CD4-positive, alpha-beta T cell (primary cell): ENCODE results near the gene ACOT8. TPM values are rescaled to one million over a fixed set of nuclear protein-coding genes. Genes with fewer than 3 reads are reported as not detected.

Experiments
- ATAC-seq: fragments of 200-7000 bp; cut with Tn5 transposase; one replicate; pipeline ENCODE4 v1.10.0; 2022; ENCODE audit warnings: mild to moderate bottlenecking; ENCODE audit not compliant: poor library complexity
- CTCF ChIA-PET: fragments of 350-600 bp; sonication (Branson Sonifier 250); formaldehyde crosslinking; loops from one replicate; lab custom pipeline; 2021; ENCODE audit warnings: antibody characterized with exemption, inconsistent platforms; lab: Charles Lee
- POLR2A ChIA-PET: fragments of 350-600 bp; sonication (Branson Sonifier 250); formaldehyde crosslinking; loops from one replicate; lab custom pipeline; 2021; ENCODE audit warnings: antibody characterized with exemption, inconsistent platforms; lab: Charles Lee
- DNase-seq, 14 experiments: peaks; one replicate each; pipeline ENCODE4 v3.0.0-alpha.2; 2013 to 2020; ENCODE audit warnings: mixed read lengths in 2 of 14
- H3K27ac ChIP-seq, 2 donors: one replicate each; pipeline versions ENCODE4 v1.5.1 to v1.7.0; 2013; ENCODE audit warnings: low read length in 2 of 2, low read depth in 1 of 2, mild to moderate bottlenecking in 1 of 2
- H3K27me3 ChIP-seq, 2 experiments: 1 replicate in 1 of 2; 2 replicates in 1 of 2; pipeline versions ENCODE4 v1.6.1 to v1.7.0; 2013; ENCODE audit warnings: low read length in 2 of 2, control low read depth in 1 of 2, mild to moderate bottlenecking in 1 of 2, moderate library complexity in 1 of 2; ENCODE audit not compliant: insufficient read depth in 2 of 2, control insufficient read depth in 1 of 2
- H3K36me3 ChIP-seq: one replicate; pipeline ENCODE4 v1.6.1; 2013; ENCODE audit warnings: low read length, control low read depth; ENCODE audit not compliant: insufficient read depth
- H3K4me1 ChIP-seq: one replicate; pipeline ENCODE4 v1.6.1; 2013; ENCODE audit warnings: low read length, control low read depth; ENCODE audit not compliant: insufficient read depth
- H3K4me3 ChIP-seq: one replicate; pipeline ENCODE4 v1.5.1; 2013; ENCODE audit warnings: mild to moderate bottlenecking, low read length, moderate library complexity
- H3K9me3 ChIP-seq, 2 experiments: 1 replicate in 1 of 2; 2 replicates in 1 of 2; pipeline versions ENCODE4 v1.6.1 to v1.7.0; 2013; ENCODE audit warnings: low read length in 2 of 2, mild to moderate bottlenecking in 2 of 2, control low read depth in 1 of 2, moderate library complexity in 1 of 2; ENCODE audit not compliant: control insufficient read depth in 1 of 2, insufficient read depth in 1 of 2
- H3K27ac Mint-ChIP-seq: one replicate; pipeline ENCODE4 v1.8.0; 2020; ENCODE audit warnings: mixed read lengths
- H3K27me3 Mint-ChIP-seq: one replicate; pipeline ENCODE4 v1.8.0; 2021; ENCODE audit warnings: mixed read lengths
- H3K36me3 Mint-ChIP-seq: one replicate; pipeline ENCODE4 v1.8.0; 2021; ENCODE audit warnings: low read depth, mixed read lengths
- H3K4me1 Mint-ChIP-seq: one replicate; pipeline ENCODE4 v1.8.0; 2021; ENCODE audit warnings: low read depth, mixed read lengths
- H3K4me3 Mint-ChIP-seq: one replicate; pipeline ENCODE4 v1.8.0; 2020; ENCODE audit warnings: mild to moderate bottlenecking, mixed read lengths
- H3K9me3 Mint-ChIP-seq: one replicate; pipeline ENCODE4 v1.8.0; 2020; ENCODE audit warnings: mixed read lengths
- CTCF ChIP-seq: fragments of 200-600 bp; IDR thresholded peaks from one replicate; pipeline ENCODE4 v1.8.0; 2022; ENCODE audit warnings: antibody characterized with exemption, mild to moderate bottlenecking
- intact Hi-C, 2 experiments: fragments of 100-400 bp; cut with DNase I in 1 of 2; cut with micrococcal nuclease in 1 of 2; formaldehyde crosslinking; loops; one replicate each; pipeline versions ENCODE4 v1.15.1 to v1.9.0; 2023 to 2025; cut with DNase I, micrococcal nuclease
- total RNA-seq, 174 experiments: library from RNA in 2 of 174; stranded (reverse) in 2 of 174; gene quantifications; one replicate each; pipeline ENCODE4 v1.2.3 and lab custom pipeline; 2021 to 2026

The ACOT8 gene
- total RNA-seq, 2 experiments from 2014 or later, result 19.1 to 19.9 TPM

- no peak for TF ChIP-seq CTCF
- Mint-ChIP-seq H3K27me3 (no peaks in the 10 kb centered on the region), H3K9me3 (no peaks in the 10 kb centered on the region), H3K36me3 (no peaks in the 10 kb centered on the region), H3K4me3 (no peak overlapping the region), H3K27ac (no peak overlapping the region), H3K4me1 (no peaks in the 10 kb centered on the region)
- Histone ChIP-seq H3K27ac (no peak overlapping the region), H3K4me3 (no peak overlapping the region), H3K36me3 (peaks cover 2% of the 10 kb centered on the region), H3K9me3 (no peaks in the 10 kb centered on the region), H3K4me1 (no peaks in the 10 kb centered on the region), H3K27me3 (no peaks in the 10 kb centered on the region)
- POLR2A ChIA-PET, result no interaction called here
- intact Hi-C loops, result no loop called here
- ATAC-seq (no peak), DNase-seq (no peak)
- CTCF ChIA-PET, result no interaction called here
Observed at GRCh38 chr20:45867136-45867818, 10.1 kb upstream of the ACOT8 start.

DNA sequence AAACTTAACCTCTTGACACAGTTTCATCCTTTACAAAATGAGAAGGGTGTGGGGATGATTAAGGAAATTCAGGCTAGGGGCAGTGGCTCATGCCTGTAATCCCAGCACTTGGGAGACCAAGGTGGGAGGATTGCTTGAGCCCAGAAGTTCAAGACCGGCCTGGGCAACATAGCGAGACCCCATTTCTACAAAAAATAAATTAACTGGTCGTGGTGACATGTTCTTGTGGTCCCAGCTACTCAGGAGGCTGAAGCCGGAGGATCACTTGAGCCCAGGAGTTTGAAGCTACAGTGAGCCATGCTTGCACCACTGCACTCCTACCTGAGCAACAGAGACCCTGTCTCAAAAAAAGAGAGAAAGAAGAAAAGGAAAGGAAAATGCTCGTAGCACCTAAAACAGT, 9.3 kb upstream of the ACOT8 start:
- H3K27me3 Mint-ChIP-seq, result no peaks in the 10 kb centered on the region
- TF ChIP-seq CTCF, result no peak
- H3K4me1 Mint-ChIP-seq, result no peaks in the 10 kb centered on the region
- intact Hi-C loops, result no loop called here
- H3K9me3 Mint-ChIP-seq, result no peaks in the 10 kb centered on the region
- H3K27ac Mint-ChIP-seq, result no peak overlapping the region
- H3K4me1 ChIP-seq, result no peaks in the 10 kb centered on the region
- no peaks in the 10 kb centered on the region for H3K36me3 Mint-ChIP-seq
- CTCF ChIA-PET, result no interaction called here
- peaks cover 2% of the 10 kb centered on the region for H3K36me3 ChIP-seq
- H3K9me3 ChIP-seq, result no peaks in the 10 kb centered on the region
- POLR2A ChIA-PET, result no interaction called here
- no peak for DNase-seq
- H3K27me3 ChIP-seq, result no peaks in the 10 kb centered on the region
- no peak for ATAC-seq
- no peak overlapping the region for H3K4me3 Mint-ChIP-seq
- no peak overlapping the region for H3K27ac ChIP-seq
- H3K4me3 ChIP-seq, result no peak overlapping the region

- ChIA-PET POLR2A (no interaction called here), CTCF (no interaction called here)
- H3K27me3 Mint-ChIP-seq, result no peaks in the 10 kb centered on the region
- no peak for TF ChIP-seq CTCF
- H3K4me3 Mint-ChIP-seq, result no peak overlapping the region
- no peak overlapping the region for H3K27ac Mint-ChIP-seq
- no peaks in the 10 kb centered on the region for H3K36me3 Mint-ChIP-seq
- Histone ChIP-seq H3K27ac (no peak overlapping the region), H3K4me3 (no peak overlapping the region), H3K4me1 (no peaks in the 10 kb centered on the region), H3K27me3 (no peaks in the 10 kb centered on the region), H3K9me3 (no peaks in the 10 kb centered on the region), H3K36me3 (peaks cover 2% of the 10 kb centered on the region)
- H3K9me3 Mint-ChIP-seq, result no peaks in the 10 kb centered on the region
- no peak for DNase-seq
- intact Hi-C loops, result no loop called here
- peaks cover 6% of the 10 kb centered on the region for H3K4me1 Mint-ChIP-seq
- no peak for ATAC-seq
Observed at GRCh38 chr20:45863543-45864470, 6.6 kb upstream of the ACOT8 start.
